Measurements from ENCODE around the gene CREM. TPM values are rescaled to one million over a fixed set of nuclear protein-coding genes. Genes with fewer than 3 reads are reported as not detected.

Gene CREM
- total RNA-seq (2013; cell fraction: nucleolus; rRNA removed) = 48.2 and 52.6 TPM in 2 replicates
- total RNA-seq (2014; rRNA removed) (57.0 and 70.6 TPM in 2 replicates), total RNA-seq (2014; rRNA removed; fragmentation: Illumina TruSeq; extraction: Trizol) (57.6 and 58.5 TPM in 2 replicates), total RNA-seq (2021) (50.5 and 51.3 TPM in 2 replicates), polyA plus RNA-seq (2011; rRNA removed) (70.6 and 82.5 TPM in 2 replicates), polyA plus RNA-seq (2014; fragmentation: Illumina TruSeq; extraction: Trizol) (59.7 and 59.9 TPM in 2 replicates), polyA plus RNA-seq (2014; fragmentation: Nextera tagmentation; extraction: Ambion mirVana) (10 to 100 TPM; 64.2 to 70.7 TPM), polyA plus RNA-seq (2014; rRNA removed) (78.5 and 82.9 TPM in 2 replicates), polyA plus RNA-seq (2016; fragmentation: Nextera tagmentation; extraction: Ambion mirVana) (100 to 1,000 TPM; 100 to 115 TPM), polyA minus RNA-seq (2011; rRNA and poly(A)+ RNA removed) (35.8 and 46.9 TPM in 2 replicates), Bru-seq, nascent RNA (percentile 74 among the genes with signal in this experiment), BruChase-seq, experiment 1, labeled RNA remaining after a 6-hour chase (percentile 69 among the genes with signal in this experiment), BruChase-seq, experiment 2, labeled RNA remaining after a 2-hour chase (percentile 69 among the genes with signal in this experiment)
- polyA plus RNA-seq (2011; ENCODE audit: low read depth) = 28.8 TPM
- 46.0 and 56.9 TPM in 2 replicates for polyA plus RNA-seq (2011; cell fraction: cytosol; rRNA removed)
- 27.6 and 29.1 TPM in 2 replicates for polyA plus RNA-seq (2011; cell fraction: nucleus; rRNA removed)
- polyA plus RNA-seq (2012) = 35.8 and 39.6 TPM in 2 replicates
- polyA minus RNA-seq (2011; cell fraction: cytosol; rRNA and poly(A)+ RNA removed) = 11.2 and 18.3 TPM in 2 replicates
- 15.2 and 25.0 TPM in 2 replicates for polyA minus RNA-seq (2011; cell fraction: nucleus; rRNA and poly(A)+ RNA removed)
- long read RNA-seq, experiment 1, transcript CREM-218 (3 exons, 1,416 nt) = major isoform, 6 of 42 reads
- long read RNA-seq, experiment 1, transcript CREM-211 (4 exons, 1,207 nt) = minor isoform, 5 of 42 reads
- long read RNA-seq, experiment 1, partial matches to known transcripts = 1 of 42 reads
- long read RNA-seq, experiment 1, other reads (novel, unspliced or antisense) = 19 of 42 reads
- long read RNA-seq, experiment 2, transcript CREM-218 (3 exons, 1,416 nt) = minor isoform, 16 of 273 reads
- long read RNA-seq, experiment 2, transcript CREM-241 (4 exons, 1,074 nt) = minor isoform, 19 of 273 reads
- long read RNA-seq, experiment 2, transcript CREM-211 (4 exons, 1,207 nt) = major isoform, 49 of 273 reads
- long read RNA-seq, experiment 2, transcript CREM-207 (3 exons, 1,895 nt) = minor isoform, 17 of 273 reads
- long read RNA-seq, experiment 2, partial matches to known transcripts = 12 of 273 reads
- long read RNA-seq, experiment 2, other reads (novel, unspliced or antisense) = 124 of 273 reads

DNA sequence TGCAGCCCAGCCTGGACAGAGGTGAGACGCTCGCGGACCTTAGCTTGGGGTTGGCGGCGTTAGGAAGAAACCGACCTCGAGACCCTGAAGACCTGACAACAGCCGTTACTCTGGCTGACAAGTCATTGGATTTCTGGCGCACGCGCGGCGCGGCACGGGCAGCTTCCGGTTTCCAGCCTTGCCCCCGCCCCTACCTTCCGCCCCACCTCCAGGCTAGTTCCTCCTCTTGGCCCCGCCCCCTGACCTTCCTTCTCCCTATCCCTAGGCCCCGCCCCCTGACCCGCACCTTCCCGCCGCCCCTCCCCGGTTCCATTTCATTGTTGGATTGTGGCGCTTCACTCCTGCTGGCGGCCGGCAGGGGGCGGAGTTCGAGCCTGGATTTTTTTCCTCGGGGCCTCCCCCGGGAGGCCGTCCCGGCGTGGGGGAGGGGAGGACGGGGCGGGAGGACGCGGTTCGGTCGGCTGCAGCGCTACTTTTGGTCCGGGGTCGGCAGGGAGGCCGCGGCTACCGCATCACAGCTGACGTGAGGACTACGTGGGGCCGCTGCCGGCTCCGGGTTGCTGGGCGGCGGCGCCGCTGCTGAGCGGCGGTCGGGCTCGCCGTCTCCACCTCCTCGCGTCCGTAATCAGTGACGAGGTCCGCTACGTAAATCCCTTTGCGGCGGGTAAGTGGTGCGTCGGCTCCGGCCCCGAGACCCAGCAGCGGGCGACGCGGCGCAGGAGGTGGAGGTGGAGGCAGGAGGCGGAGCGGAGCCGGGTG lies at the start of gene CREM:
Gene CREM, plus strand, starts transcription at position 317 of the 759 bp plus-strand sequence. CDS start 10,990 bp downstream, outside the sequence.
- intact Hi-C loops (cut with micrococcal nuclease; ENCODE audit: unreplicated experiment) = loop anchor here (1.0 to 10.0 kb wide), 7 partner anchors 23 to 438 kb away; no protein-coding TSS in a partner anchor
- POLR2A ChIA-PET = interaction anchor here (0.9 to 5.7 kb wide), 10 partner anchors 21 to 214 kb away, joined by 3 to 84 read pairs (median 4); no protein-coding TSS in a partner anchor
- ATAC-seq (peak; percentile 78), DNase-seq (ENCODE audit: low read depth, low spot score) (peak; percentile 79), FAIRE-seq (peak; percentile 27)
- H3K79me2 ChIP-seq (ENCODE audit: control insufficient read depth, insufficient read depth, low read length) = peaks cover 46% of the 10 kb centered on the region
- H3K4me2 ChIP-seq (ENCODE audit: control insufficient read depth, insufficient read depth) = peak within 1 kb of the TSS; percentile 89
- in situ Hi-C loops (cut with MboI) = loop anchor here (10.0 kb wide), 3 partner anchors 208 to 1758 kb away; partner anchors contain the start of gene CCNY
- H3K27ac ChIP-seq (ENCODE audit: control insufficient read depth, insufficient read depth) = peak within 1 kb of the TSS; percentile 99
- peak within 1 kb of the TSS; percentile 100 for H3K9ac ChIP-seq (ENCODE audit: control insufficient read depth, insufficient read depth, low read length)
- H4K20me1 ChIP-seq (ENCODE audit: control insufficient read depth, insufficient read depth) = no peaks in the 10 kb centered on the region
- 2% methylated on average over 43 of the region's 80 CpGs for WGBS (ENCODE audit: insufficient coverage, insufficient replicate concordance, low lambda C conversion rate, missing lambda C conversion rate)
- BruUV-seq (replicated peaks) = no TSS peak
- H3K4me1 ChIP-seq (ENCODE audit: control insufficient read depth, insufficient read depth, low read length) = peaks cover 3% of the 10 kb centered on the region; the same call in 1 of the 2 replicates
- SMC1A ChIA-PET (ENCODE audit: uncharacterized antibody, unreplicated experiment) = interaction anchor here (0.8 to 15.6 kb wide), 14 partner anchors 8 to 132 kb away, joined by 3 to 281 read pairs (median 5); no protein-coding TSS in a partner anchor
- peak within 1 kb of the TSS; percentile 38 for H2AFZ ChIP-seq (ENCODE audit: control insufficient read depth, low read depth, low read length)
- RAD21 ChIA-PET (ENCODE audit: unreplicated experiment) = interaction anchor here (0.5 to 12.2 kb wide), 19 partner anchors 9 to 225 kb away, joined by 3 to 201 read pairs (median 6); no protein-coding TSS in a partner anchor
- CTCF ChIA-PET = interaction anchor here (0.7 to 14.7 kb wide), 15 partner anchors 8 to 436 kb away, joined by 3 to 378 read pairs (median 4); no protein-coding TSS in a partner anchor
- peak within 1 kb of the TSS; percentile 81 for H3K4me3 ChIP-seq
- H3K27me3 ChIP-seq (replicated peaks in 1 of 2; ENCODE audit: control insufficient read depth in 2 of 2, insufficient read depth in 2 of 2, low read length in 1 of 2) = no peaks in the 10 kb centered on the region
- H3K9me3 ChIP-seq (replicated peaks; ENCODE audit: control insufficient read depth, insufficient read depth, low read length) = no peaks in the 10 kb centered on the region
- H3K36me3 ChIP-seq (ENCODE audit: control insufficient read depth in 2 of 2, insufficient read depth in 2 of 2, low read length in 1 of 2) = no peaks in the 10 kb centered on the region
- TF ChIP-seq SMC3 (IDR thresholded peaks at IDR 0.05; ENCODE audit: borderline replicate concordance, low read length) (peak; percentile 67; the same call in 1 of the 2 replicates), CHD1 (IDR thresholded peaks at IDR 0.05; ENCODE audit: low read depth, low read length) (no peak), CREM (IDR thresholded peaks at IDR 0.05; ENCODE audit: low read depth) (peak; percentile 94), SPI1 (IDR thresholded peaks at IDR 0.05; ENCODE audit: borderline replicate concordance, insufficient read depth, low read depth, low read length) (0 out of 2 replicates have a peak, but pooled peaks have one; percentile 25), DPF2 (IDR thresholded peaks at IDR 0.05) (no peak), NR2C2 (IDR thresholded peaks at IDR 0.05; ENCODE audit: borderline replicate concordance, control insufficient read depth, insufficient read length, low read depth) (no peak), ZNF622 (IDR thresholded peaks at IDR 0.05) (no peak), SIX5 (IDR thresholded peaks at IDR 0.05; ENCODE audit: low read depth, low read length, severe bottlenecking) (no peak), NFYA (IDR thresholded peaks at IDR 0.05; ENCODE audit: borderline replicate concordance, low read depth, low read length) (no peak), IKZF1 (conservative IDR thresholded peaks at IDR 0.05) (peak; percentile 86), MYC (IDR thresholded peaks at IDR 0.05; ENCODE audit: insufficient read depth, insufficient read length, insufficient replicate concordance, low read length, severe bottlenecking) (no peak), ZBED1 (IDR thresholded peaks at IDR 0.05; ENCODE audit: borderline replicate concordance) (no peak), MXI1 (IDR thresholded peaks at IDR 0.05; ENCODE audit: low read depth, low read length) (peak; percentile 71), POLR2AphosphoS5 (IDR thresholded peaks at IDR 0.05; ENCODE audit: low read length) (peak; percentile 73)
- TF ChIP-seq, protein P1, sequence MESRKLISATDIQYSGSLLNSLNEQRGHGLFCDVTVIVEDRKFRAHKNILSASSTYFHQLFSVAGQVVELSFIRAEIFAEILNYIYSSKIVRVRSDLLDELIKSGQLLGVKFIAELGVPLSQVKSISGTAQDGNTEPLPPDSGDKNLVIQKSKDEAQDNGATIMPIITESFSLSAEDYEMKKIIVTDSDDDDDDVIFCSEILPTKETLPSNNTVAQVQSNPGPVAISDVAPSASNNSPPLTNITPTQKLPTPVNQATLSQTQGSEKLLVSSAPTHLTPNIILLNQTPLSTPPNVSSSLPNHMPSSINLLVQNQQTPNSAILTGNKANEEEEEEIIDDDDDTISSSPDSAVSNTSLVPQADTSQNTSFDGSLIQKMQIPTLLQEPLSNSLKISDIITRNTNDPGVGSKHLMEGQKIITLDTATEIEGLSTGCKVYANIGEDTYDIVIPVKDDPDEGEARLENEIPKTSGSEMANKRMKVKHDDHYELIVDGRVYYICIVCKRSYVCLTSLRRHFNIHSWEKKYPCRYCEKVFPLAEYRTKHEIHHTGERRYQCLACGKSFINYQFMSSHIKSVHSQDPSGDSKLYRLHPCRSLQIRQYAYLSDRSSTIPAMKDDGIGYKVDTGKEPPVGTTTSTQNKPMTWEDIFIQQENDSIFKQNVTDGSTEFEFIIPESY (IDR thresholded peaks at IDR 0.05) = no peak

Data from GM12878 (cell line).